Small intestine (tissue), 7 donors: ENCODE data around the gene PDE5A. TPM values are rescaled to one million over a fixed set of nuclear protein-coding genes. Genes with fewer than 3 reads are reported as not detected.

Experiments
- DNase-seq, 2 donors: peaks; one replicate each; pipeline versions ENCODE4 v3.0.0 to v3.0.0-alpha.2; 2013
- FAIRE-seq: peaks from 2 replicates; lab custom pipeline; 2012; peaks lifted over from hg19 to GRCh38; lab: Jason Lieb, UNC
- H3K27ac ChIP-seq, 3 donors: one replicate each; pipeline ENCODE4 v1.5.1; 2013; ENCODE audit warnings: low read length in 2 of 3, mild to moderate bottlenecking in 2 of 3, control low read depth in 1 of 3, inconsistent platforms in 1 of 3, low read depth in 1 of 3, moderate library complexity in 1 of 3
- H3K27me3 ChIP-seq, 3 donors: one replicate each; pipeline ENCODE4 v1.6.1; 2013; ENCODE audit warnings: low read length in 3 of 3, inconsistent platforms in 1 of 3; ENCODE audit not compliant: control insufficient read depth in 3 of 3, insufficient read depth in 3 of 3
- H3K36me3 ChIP-seq, 3 donors: one replicate each; pipeline ENCODE4 v1.6.1; 2013; ENCODE audit warnings: low read length in 3 of 3, inconsistent platforms in 1 of 3, low read depth in 1 of 3, mild to moderate bottlenecking in 1 of 3, moderate library complexity in 1 of 3; ENCODE audit not compliant: control insufficient read depth in 3 of 3, insufficient read depth in 2 of 3
- H3K4me1 ChIP-seq, 3 donors: one replicate each; pipeline ENCODE4 v1.6.1; 2013; ENCODE audit warnings: low read length in 2 of 3, inconsistent platforms in 1 of 3, low read depth in 1 of 3, mild to moderate bottlenecking in 1 of 3, moderate library complexity in 1 of 3; ENCODE audit not compliant: control insufficient read depth in 3 of 3, insufficient read depth in 2 of 3
- H3K4me3 ChIP-seq, 3 donors: one replicate each; pipeline ENCODE4 v1.5.1; 2013; ENCODE audit warnings: low read length in 3 of 3, control low read depth in 1 of 3, inconsistent platforms in 1 of 3, low read depth in 1 of 3, mild to moderate bottlenecking in 1 of 3, moderate library complexity in 1 of 3
- H3K9me3 ChIP-seq, 2 donors: one replicate each; pipeline ENCODE4 v1.6.1; 2013; ENCODE audit warnings: low read depth in 1 of 2, low read length in 1 of 2; ENCODE audit not compliant: control insufficient read depth in 2 of 2, insufficient read depth in 1 of 2
- WGBS, 3 donors: extraction: QIAGEN DNeasy Blood & Tissue Kit; methylation state at CpG; one replicate each; pipeline ENCODE4 v1.1.7; 2013; 5-methylcytosine and 5-hydroxymethylcytosine counted together
- polyA plus RNA-seq, 4 donors: library from polyadenylated mRNA; stranded (reverse) in 3 of 4; unstranded in 1 of 4; fragments of 200-250 nt in 3 of 4; fragments of 120-200 nt in 1 of 4; gene quantifications; one replicate each; pipeline versions ENCODE4 v1.2.1 to v1.2.3, GENCODE V29; 2013
- donor health status: healthy with polysubstance abuse.
- donor health status: control.
- donor health status: control.
- donor health status: Bipolar disorder and iron deficiency.
- donor health status: healthy.

Gene PDE5A
- polyA plus RNA-seq, 4 donors = 5.9 to 18.8 (median 7.4) TPM

DNA sequence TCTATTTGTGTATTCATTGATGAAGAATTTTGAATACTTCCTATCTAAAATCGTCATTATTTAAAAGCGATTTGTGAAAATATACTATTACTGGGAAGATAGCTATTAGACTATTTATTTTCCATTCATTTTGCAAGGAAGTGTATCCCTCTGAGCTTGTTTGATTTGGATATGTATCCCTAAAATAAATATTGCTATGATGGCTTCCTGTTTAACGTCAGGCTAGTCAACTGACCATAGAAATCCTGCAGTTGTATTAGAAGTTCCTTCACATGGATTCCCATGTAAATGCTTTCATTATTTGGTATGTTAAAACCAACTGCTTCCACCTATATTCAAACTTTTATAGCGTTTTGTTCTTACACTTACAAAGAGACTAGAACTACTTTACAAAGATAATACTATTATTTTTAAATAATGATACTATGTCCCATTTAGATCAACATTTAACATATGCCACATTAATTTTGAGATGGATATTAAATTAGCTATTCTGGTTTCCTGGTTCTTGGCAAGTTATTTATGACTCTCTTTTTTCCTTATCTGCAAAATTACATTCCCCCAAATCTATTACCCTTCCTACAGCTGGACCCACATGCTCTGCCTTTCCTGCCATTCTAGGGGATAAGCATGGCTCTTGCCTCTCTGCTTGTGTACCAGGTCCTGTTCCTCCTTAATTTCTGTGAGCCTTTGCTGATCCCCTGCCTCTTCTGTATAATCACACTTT lies 26.7 kb upstream of the PDE5A start:
- no peak overlapping the region for H3K4me3 ChIP-seq
- no peak for DNase-seq
- H3K27me3 ChIP-seq = no peaks in the 10 kb centered on the region
- no peak for FAIRE-seq
- WGBS, 3 donors = 53 to 76% (median 72%) methylated on average over 4 of the region's 4 CpGs
- H3K4me1 ChIP-seq = no peaks in the 10 kb centered on the region
- H3K27ac ChIP-seq = no peak overlapping the region
- no peaks in the 10 kb centered on the region for H3K36me3 ChIP-seq
- no peaks in the 10 kb centered on the region for H3K9me3 ChIP-seq

DNA sequence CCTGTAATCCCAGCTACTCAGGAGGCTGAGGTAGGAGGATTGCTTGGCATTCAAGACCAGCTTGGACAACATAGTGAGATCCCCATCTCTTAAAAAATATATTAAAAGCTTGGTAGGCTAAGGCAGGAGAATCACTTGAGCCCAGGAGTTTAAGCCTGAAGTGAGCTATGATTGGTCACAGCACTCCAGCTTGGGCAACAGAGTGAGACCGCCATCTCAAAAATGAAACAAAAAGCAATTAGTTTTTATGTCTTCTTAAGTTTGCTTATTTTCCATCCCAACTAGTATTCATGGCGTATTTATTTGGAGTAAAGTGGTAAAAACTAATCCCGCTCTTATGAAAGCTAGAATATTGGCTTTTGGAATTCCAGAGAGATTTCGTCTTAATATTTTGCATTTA lies 25.4 kb upstream of the PDE5A start:
- no peaks in the 10 kb centered on the region for H3K27me3 ChIP-seq
- no peak for FAIRE-seq
- DNase-seq = no peak
- no peaks in the 10 kb centered on the region for H3K4me1 ChIP-seq
- no peak overlapping the region for H3K4me3 ChIP-seq
- peak overlapping the region in 1 of 3 donors; percentile 39 for H3K27ac ChIP-seq
- no peaks in the 10 kb centered on the region for H3K36me3 ChIP-seq
- no peaks in the 10 kb centered on the region for H3K9me3 ChIP-seq
- WGBS, 3 donors = 67 to 94% (median 92%) methylated on average over 4 of the region's 4 CpGs

DNA sequence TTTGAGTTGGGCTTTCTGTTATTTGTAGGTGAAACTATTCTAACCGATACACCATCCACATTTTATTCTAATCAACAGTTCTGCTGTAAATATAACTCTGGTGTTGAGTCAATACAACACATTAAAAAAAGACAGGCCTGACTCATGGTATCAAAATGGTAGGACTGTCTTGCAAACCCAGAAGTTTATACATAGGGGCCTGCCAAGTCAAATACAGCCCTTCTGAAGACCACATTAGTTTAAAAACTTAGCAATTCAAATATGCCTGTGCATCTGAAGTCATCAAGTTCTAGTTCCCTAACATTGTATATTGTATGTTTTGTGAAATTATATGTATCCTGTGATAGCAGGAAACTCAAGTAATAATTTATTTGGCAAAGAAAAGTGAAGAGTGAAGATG lies 24.4 kb upstream of the PDE5A start:
- FAIRE-seq = no peak
- Histone ChIP-seq H3K36me3 (no peaks in the 10 kb centered on the region), H3K4me1 (no peaks in the 10 kb centered on the region), H3K27ac (no peak overlapping the region), H3K9me3 (no peaks in the 10 kb centered on the region), H3K27me3 (no peaks in the 10 kb centered on the region), H3K4me3 (no peak overlapping the region)
- DNase-seq = no peak
- WGBS, 3 donors = 84 to 89% (median 85%) methylated on average over 1 of the region's 1 CpG

DNA sequence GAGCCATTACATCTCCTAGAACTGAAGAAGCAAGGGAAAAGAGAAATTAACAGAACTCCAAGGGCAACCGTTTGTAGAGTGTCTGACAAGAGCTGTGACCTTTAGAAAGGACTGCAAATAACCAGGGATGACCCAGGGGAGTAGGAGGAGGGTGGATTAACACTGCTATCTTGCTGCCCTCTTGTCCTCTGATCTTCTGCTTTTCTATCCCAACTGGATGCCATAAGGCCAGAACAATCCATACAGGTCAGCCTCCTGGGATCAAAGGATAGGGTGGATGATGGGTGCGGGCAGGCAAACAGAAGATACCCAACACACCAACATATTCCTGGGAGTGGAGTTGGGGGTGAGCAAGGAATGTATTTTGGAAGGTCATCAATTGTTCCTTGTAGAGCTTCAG lies 19.8 kb upstream of the PDE5A start:
- Histone ChIP-seq H3K36me3 (no peaks in the 10 kb centered on the region), H3K27me3 (no peaks in the 10 kb centered on the region), H3K27ac (no peak overlapping the region), H3K4me1 (peaks cover 0 to 4% (median 3%) of the 10 kb centered on the region in 3 donors), H3K4me3 (no peak overlapping the region), H3K9me3 (peaks cover 0 to 3% of the 10 kb centered on the region in 2 donors)
- DNase-seq (no peak), FAIRE-seq (no peak)
- WGBS, 3 donors = 64 to 82% (median 74%) methylated on average over 2 of the region's 2 CpGs

DNA sequence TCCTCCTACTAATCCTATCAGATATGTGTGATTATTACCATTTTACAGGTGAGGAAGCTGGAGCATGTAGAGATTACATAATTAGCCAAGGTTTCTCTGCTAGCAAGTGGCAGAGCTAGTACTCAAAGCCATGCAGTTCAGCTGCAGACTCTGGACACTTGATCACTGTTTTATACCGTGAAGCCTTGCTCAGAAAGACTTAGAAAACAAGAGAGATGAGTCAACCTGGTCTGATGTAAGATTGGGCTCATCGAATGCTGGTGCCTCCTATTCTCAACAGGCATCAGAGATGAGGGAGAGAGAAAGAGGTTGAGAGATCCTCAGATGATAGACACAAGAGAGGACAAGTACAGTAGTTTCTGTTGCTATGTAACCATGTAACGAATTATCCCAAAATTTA lies 19.0 kb upstream of the PDE5A start:
- no peaks in the 10 kb centered on the region for H3K36me3 ChIP-seq
- peaks cover 0 to 3% of the 10 kb centered on the region in 2 donors for H3K9me3 ChIP-seq
- H3K27me3 ChIP-seq = no peaks in the 10 kb centered on the region
- 67 to 84% (median 68%) methylated on average over 3 of the region's 3 CpGs for WGBS, 3 donors
- H3K4me1 ChIP-seq = peaks cover 0 to 4% (median 3%) of the 10 kb centered on the region in 3 donors
- FAIRE-seq (no peak), DNase-seq (no peak)
- no peak overlapping the region for H3K4me3 ChIP-seq
- H3K27ac ChIP-seq = no peak overlapping the region

DNA sequence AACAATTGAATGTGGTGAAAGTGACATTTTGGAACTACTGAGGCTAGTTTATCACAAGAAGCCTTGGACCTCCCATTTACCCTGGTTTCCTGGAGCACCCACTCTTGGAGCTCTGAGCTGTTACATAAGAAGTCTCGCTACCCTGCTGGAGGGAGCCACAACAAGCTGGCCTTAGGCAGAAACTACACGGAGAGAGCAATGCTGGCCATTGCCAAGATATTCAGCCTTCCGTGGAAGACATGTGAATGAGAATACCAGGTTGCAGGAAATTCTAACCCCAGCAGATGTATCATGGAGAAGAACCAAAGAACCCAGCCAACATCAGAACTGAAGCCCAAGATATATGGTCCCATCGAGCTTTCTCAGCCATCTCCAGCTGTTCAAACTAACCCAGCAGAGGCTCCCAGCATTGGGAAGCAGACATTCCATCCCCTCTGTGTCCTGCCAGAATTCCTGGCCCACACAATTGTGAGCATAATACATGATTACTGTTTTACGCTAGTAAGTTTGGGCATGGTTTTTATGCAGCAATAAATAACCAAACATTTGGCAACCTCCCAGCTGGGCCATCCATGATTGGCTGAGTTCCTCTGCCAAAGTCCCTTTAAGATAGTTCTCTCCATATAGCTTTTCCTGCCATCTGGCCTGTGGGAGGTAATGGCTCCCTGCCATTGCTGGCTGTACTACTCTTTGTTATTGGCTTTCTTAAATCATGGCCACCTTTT lies 17.9 kb upstream of the PDE5A start:
- H3K27ac ChIP-seq = no peak overlapping the region
- no peaks in the 10 kb centered on the region for H3K36me3 ChIP-seq
- H3K9me3 ChIP-seq = peaks cover 0 to 3% of the 10 kb centered on the region in 2 donors
- WGBS, 3 donors = 56 to 70% (median 66%) methylated on average over 5 of the region's 5 CpGs
- DNase-seq = no peak
- H3K4me1 ChIP-seq = peaks cover 0 to 4% (median 3%) of the 10 kb centered on the region in 3 donors
- no peak for FAIRE-seq
- no peak overlapping the region for H3K4me3 ChIP-seq
- no peaks in the 10 kb centered on the region for H3K27me3 ChIP-seq

DNA sequence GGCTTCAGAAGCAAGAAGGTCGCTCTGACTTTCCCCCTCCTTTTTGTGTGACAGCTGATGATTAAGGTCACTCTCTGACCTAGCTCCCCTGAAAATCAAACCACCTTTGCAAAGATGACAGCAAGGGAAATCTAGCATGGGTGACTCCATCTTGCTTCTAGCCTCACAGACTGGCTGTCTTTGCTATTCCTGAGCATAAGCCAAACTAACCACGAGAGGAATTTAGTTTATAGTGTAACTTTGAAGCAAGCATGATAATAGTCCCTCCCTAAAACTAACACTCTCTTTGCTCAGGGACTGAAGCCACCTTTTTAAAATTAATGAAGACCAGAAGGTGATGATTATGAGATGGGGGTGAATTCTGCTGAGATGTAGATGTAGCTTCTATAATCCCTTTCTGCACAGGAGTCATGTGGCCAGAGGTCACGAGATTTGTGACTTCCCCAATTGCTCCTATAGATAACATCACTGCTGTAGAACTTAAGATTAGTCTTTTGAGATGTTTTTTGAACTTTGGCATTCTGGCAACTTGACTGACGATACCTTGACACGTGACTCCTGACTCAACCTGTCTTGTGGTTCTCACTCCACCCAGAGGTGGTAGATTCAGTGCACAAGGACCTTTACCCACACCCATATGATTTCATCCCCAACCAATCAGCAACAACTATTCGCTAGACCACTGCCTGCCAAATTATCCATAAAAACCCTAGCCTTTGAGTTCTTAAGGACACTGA lies 14.9 kb upstream of the PDE5A start:
- Histone ChIP-seq H3K4me3 (no peak overlapping the region), H3K9me3 (peaks cover 0 to 3% of the 10 kb centered on the region in 2 donors), H3K36me3 (no peaks in the 10 kb centered on the region), H3K27ac (no peak overlapping the region), H3K27me3 (no peaks in the 10 kb centered on the region), H3K4me1 (peaks cover 0 to 4% (median 3%) of the 10 kb centered on the region in 3 donors)
- DNase-seq = peak; percentile 64 to 73
- no peak for FAIRE-seq
- 39 to 58% (median 41%) methylated on average over 6 of the region's 6 CpGs for WGBS, 3 donors

DNA sequence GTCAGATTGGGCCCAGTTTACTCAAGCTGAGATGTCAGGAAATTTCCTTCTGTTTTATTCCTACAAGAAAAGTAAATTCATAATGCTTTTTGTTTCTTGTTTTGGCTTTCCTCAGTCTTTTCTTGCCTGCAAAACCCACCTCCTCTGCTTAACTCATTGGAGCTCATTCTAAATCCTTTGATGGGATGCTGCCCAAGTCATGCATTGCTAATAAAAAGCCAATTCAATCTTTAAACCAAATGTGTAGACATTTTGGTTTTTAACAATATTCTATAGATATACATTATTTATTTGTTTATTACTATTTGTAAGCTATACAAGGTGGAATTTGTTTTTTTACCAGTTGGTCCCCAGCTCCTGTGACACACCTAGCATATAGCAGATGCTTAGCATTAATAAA lies 13.2 kb upstream of the PDE5A start:
- H3K4me1 ChIP-seq = peaks cover 0 to 3% (median 2%) of the 10 kb centered on the region in 3 donors
- no peak overlapping the region for H3K27ac ChIP-seq
- no peaks in the 10 kb centered on the region for H3K27me3 ChIP-seq
- no peak for FAIRE-seq
- no peak for DNase-seq
- H3K9me3 ChIP-seq = peaks cover 0 to 3% of the 10 kb centered on the region in 2 donors
- no peak overlapping the region for H3K4me3 ChIP-seq
- no peaks in the 10 kb centered on the region for H3K36me3 ChIP-seq
